UCSD-AML1 (cell line): ENCODE data around the gene EML6.
"Not testable (repeated sequence)": the region's sequence is repeated elsewhere in the genome, so short reads cannot be mapped to it uniquely, and the experiment has no call there.

Experiments used
- DNase-seq: peaks from one replicate; lab custom pipeline; 2025; ENCODE audit not compliant: unreplicated experiment; lab: John Stamatoyannopoulos, UW

Gene EML6

DNA sequence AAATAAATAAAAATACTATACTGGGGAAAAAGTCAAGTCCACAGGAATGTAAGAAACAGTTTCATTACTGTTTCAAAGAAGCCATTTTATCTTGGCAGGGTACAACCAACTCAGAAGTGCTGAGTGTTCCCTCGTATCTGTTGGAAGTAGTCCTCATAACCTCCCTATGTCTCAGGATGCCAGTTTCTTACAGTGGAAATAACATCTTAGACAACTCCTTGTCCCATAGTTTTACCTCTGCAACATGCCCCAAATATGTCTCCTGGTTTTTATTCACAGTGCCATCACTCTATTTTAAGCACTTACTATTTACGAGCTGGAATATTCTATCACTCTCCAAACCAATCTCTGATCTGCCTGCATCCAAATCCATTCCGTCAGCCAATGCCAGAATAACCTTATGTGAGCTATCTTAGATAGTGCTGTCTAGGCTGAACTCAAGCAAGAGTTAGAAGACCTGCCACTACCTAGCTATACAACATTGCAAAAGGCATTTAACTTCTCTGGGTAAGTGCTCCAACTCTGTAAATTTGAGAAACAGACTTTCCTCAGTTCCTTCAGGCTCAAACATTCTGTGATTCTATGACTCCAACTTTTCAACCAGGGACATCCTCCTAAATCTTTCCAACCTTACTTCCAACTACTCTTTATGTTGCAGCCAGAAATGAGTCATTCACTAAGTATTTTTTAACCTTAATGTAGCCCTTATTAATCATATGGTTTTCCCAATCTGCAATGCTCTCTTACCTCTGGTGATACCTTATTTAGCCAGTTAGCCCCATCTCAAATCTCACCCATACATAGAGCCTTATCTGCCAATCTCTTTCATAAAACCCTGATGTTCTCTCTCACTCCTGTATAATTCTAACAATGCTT, 260.1 kb downstream of the EML6 start:
- no peak for DNase-seq

DNA sequence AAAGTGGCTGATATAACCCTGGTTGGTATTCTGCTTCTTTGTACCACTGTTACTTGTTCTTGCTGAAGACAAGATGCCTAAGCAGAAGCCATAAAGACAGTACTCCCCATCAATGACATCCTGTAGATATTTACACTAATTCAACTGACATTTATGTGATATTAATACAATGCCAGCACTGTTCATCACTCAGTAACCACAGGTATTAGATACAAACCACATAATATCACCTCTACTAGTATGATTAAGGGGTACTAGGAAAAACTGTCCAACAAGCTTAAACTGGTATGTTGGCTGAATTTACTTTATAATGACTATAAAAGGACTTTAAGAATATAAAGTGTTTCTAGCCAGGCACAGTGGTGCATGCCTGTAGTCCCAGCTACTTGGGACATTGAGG, 261.0 kb downstream of the EML6 start:
- DNase-seq: no peak

DNA sequence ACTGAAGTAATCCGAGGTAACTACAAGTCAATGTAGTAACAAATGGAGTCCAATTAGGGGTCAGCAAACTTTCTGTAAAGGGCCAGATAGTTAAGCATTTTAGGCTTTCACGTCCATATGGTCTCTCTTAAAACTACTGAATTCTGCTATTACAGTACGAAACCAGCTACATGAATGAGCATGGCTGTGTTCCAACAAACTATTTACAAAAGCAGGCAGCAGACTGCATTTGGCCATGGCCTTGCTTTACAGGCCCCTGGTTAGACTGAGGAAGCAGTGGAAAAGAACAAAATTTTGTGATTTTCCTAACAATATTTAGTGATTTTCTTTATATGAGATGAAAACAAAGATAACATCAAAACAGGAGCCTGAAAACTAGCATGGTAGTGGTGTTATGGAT, 262.8 kb downstream of the EML6 start:
- no peak for DNase-seq

DNA sequence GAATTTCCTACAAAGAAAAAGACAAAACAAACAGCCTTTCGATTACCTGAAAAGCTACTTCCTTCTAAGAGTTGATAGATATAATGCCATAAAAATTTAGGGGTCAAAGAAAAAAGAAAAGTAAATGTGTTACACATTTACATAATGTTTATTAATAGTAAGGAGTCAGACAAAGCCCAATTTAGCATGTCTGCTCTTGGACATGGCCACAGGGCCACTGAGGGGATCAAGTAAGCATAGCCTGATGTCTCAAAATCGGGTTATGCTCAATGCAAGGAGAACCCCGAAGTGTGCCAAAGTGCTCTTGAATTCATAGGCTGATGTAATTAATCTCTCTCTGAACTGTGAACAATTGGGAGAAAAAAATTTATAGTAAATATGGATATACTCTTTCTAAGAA, 265.1 kb downstream of the EML6 start:
- no peak for DNase-seq

DNA sequence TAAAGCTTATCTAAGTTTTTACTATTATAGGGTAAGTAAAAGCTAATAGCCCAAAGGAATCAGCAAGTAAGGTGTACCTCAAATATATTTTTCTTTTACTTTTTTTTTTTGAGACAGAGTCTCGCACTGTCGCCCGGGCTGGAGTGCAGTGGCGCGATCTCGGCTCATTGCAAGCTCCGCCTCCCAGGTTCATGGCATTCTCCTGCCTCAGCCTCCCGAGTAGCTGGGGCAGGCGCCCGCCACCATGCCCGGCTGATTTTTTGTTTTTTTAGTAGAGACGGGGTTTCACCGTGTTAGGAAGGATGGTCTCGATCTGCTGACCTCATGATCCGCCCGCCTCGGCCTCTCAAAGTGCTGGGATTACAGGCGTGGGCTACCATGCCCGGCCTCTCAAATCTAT, 267.2 kb downstream of the EML6 start:
- not testable (repeated sequence) for DNase-seq

DNA sequence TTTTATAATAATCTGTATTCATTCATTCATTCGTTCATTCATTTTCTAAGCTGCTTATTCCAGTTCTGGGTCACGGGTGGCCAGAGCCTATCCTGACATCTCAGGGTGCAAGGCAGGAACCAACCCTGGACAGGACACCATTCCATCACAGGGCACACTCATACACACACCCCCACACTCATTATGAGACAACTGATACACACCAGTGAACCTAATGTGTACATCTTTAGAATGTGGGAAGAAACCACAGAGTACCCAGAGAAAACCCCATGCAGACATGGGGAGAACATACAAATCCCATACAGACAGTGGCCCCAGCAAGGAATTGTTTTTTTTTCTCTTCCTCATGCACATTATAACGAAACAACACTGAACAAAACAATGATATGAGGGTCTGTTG, 272.1 kb downstream of the EML6 start:
- DNase-seq: no peak

DNA sequence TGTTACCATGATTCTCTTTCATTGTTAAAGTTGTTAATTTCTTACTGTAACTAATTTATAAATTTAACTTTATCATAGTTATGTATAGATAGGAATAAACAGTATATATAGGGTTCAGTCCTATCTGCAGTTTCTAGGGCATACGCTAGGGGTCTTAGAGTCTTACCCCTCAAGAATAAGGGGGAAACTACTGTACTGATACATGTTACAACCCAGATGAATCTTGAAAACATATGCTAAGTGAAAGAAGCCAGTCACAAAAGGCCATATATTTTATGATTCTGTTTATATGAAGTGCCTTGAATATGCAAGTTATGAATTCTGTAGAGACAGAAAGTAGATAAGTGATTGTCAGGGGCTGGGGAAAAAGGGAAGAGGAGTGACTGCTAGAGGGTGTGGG, 274.4 kb downstream of the EML6 start:
- no peak for DNase-seq

DNA sequence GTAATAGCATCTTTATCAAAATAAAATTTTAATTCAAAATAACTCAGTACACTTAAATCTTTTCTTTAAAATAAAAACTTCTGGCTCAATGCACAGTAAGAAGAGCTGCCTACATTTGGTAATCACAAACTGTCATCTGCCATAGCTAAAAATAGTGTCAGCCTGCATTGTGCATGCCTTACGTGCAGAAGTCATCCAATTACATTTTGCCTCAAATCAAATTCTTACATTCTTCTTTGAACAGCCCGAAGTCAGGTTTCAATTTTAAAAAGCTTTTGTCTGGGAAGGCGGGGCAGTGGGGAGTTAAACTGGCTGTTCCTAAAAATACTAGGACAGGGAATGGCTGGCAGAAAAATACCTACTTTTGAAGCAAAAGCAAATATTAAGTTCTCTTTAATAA, 275.7 kb downstream of the EML6 start:
- DNase-seq: no peak

DNA sequence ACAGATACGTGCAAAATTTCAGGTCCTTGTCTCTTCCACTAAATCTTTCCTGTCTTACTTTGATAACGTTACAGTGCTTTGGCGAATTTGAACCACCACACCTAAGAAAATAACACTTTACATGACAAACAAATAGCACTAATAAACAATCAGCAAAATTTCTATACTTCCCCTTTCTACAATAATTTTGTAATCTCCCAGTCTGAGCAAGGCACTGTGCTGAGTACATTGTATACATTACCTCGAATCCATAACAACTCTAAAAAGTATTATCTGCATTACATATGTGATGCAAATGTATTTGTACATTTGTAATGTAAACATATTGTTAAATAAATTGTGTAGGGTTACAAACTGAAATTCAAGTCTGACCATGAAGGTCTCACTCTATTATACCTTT, 276.9 kb downstream of the EML6 start:
- DNase-seq: no peak

DNA sequence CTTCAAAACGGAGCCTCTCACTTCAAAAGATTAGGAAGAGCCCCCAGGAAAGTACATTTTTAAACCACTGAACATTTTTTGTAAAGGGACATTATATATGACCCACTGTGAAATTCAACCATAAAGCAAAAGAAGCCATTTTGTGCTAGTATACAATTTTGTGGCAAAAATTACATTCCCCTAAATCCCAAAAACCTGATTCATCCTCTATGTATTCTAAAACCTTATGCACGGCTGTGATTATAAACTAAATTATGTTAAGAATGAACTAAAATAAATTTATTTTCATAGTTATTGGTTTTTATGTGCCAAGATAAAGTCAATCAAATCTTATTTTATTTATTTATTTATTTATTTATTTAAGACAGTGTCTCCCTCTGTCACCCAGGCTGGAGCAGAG, 278.3 kb downstream of the EML6 start:
- no peak for DNase-seq

DNA sequence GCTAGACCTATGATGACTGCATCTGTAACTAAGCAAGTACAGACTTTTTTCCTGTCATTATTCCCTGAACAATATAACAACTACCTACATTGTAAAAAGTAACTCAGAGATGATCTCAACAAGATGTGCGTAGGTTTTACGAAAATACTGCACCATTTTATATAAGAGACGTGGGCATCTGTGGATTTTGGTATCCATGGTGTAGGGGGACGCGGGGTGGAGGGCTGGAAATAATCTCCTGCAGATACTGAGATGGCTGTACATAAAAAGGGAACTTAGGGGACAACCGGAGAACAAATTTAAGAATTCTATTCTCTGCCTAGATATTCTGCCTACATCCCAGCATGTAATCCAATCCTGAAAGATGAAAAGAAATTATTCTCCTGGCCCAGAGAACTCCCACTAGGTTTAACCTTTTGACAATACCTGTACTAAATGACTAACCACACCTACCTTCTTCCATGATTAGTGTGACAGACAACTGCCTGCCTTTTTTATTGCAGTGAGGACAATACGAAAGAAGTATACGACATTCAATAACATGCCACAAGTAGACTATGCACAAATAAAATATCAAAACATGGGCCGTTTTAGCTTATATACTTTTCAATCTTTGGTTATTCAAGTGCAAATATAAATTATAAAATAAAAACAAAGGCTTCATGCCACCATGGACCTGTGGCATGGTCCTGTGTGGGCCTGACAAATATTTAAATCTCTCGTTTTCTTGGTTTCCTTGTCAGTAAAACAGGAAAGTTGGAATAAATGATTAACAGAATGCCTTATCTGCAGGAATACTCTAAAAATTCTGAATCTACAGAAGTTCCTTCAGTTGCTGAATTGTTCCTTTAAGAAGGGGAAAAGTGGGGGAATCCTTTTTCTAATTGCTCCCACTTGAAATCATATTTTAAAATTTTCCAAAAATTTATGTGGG, 280.5 kb downstream of the EML6 start:
- no peak for DNase-seq

DNA sequence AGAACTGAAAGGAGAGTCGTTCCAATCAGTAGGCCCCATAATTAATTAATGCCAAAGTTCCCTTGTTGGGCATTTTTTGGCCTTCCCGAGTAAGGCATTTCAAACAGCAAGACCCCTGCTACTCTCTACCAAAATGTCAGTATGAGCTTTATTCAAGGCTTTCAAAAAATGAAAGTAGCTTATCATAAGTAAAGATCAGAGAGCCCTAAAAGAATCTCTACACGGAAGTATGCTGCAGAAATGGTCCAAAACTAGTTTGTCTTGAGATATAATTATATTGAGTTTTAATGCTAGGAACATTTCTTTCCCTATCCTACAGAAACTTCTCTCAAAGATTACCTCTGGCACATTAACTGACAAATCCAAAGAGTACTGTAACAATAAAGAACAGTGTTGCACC, 282.8 kb downstream of the EML6 start:
- no peak for DNase-seq

DNA sequence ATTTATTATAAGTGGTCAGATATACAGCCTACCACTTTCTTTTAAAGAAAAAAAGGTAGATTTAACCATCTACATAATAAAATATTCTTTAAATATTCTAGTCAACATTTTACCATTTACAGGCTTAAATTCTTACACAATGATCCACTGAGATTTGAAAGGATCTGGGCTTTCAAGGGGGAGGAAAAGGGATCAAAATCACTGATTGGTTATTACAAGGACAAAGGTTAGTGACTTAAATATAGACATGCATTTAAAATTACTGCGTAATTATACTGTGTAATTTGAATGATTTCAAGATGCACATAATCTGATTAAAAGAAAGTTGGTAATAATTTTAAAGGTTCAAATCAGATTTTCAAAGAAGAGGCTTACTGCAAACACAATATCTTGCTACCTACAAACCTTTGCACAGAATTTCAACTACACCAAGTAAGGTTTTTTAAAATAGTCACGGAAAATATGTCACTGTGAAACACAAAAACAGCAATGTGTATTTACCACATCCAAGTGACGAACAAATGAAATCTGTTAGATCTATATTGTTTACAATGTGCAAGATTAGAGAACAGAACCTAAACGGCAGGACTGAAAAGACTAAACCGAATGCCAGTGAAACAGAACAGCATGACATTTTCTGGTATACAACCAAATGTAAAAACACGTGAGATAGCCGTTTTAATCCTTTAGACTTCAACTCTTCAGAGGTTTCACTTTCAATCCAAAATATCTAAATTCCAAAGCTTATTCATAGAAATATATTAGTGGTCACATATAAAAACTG, 286.0 kb downstream of the EML6 start:
- no peak for DNase-seq

DNA sequence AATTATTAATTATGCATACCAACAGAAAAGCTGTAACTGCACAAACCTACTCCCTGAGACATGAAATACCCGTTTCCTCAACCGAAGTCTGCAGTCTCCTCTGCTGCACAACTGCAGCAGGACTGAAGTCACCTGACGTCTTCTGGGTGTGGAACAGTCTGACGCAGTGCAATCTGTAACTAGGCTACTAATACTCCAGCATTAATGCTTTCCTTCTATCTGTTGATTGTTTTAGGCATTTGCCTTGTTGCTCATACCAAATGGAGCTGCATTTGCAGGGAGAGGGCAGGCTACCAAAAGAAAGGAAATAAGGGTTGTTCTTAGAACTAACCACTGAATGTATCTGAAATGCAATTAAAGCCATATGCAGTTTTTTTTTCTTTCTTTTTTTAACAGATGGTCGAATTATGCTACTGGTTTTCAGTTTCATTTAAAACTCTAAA, 286.7 kb downstream of the EML6 start:
- DNase-seq: peak; percentile 13

DNA sequence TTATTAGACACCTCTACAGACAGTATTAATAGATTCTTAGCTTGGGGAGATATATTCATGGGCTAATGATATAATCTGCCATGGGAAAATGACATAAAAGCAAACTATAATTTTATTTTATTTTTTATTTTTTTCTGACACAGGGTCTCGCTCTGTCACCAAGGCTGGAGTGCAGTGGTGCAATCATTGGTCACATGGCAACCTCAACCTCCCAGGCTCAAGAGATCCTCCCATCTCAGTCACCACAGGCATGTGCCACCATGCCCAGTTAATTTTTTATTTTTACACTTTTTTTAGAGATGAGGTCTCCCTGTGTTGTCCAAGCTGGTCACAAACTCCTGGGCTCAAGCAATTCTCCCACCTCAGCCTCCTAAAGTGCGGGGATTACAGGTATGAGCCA, 287.5 kb downstream of the EML6 start:
- DNase-seq: no peak

DNA sequence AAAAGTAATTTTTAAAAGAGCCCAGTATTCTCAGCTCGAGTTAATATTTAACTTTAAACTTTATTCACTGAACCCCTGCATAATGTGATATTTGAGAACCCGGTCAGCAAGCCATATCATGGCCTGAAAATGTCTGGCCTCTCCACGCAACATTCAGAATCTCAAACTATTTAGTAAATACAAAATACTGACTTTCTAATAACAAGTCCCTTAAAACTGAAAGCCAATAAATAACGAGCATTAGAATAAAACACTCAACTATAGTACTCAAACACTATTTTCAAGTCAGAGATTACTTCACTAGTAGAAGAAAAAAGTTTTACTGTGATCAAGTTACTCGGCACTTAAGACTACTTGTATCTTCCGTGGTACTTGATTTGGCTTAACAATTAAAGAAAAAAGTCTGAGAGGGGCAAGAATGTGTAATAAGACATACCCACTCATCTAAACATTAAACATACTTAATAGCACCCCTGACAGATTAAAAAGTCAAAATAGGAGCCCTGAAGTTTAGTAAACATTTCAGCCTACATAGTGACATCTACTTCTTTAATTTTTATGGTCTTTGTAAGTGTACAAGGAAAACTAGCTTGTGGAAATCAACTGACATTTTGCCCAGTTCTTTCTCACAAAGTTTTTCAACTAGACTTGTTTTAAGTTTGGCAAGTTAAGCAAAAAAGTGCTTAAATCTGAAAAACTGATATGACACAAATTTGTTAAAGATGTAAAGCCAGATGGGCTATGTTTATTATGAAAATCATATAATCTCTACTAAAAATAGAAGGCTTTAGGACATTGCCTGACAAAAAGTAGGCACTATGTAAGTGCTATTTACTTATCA, 288.6 kb downstream of the EML6 start:
- no peak for DNase-seq

DNA sequence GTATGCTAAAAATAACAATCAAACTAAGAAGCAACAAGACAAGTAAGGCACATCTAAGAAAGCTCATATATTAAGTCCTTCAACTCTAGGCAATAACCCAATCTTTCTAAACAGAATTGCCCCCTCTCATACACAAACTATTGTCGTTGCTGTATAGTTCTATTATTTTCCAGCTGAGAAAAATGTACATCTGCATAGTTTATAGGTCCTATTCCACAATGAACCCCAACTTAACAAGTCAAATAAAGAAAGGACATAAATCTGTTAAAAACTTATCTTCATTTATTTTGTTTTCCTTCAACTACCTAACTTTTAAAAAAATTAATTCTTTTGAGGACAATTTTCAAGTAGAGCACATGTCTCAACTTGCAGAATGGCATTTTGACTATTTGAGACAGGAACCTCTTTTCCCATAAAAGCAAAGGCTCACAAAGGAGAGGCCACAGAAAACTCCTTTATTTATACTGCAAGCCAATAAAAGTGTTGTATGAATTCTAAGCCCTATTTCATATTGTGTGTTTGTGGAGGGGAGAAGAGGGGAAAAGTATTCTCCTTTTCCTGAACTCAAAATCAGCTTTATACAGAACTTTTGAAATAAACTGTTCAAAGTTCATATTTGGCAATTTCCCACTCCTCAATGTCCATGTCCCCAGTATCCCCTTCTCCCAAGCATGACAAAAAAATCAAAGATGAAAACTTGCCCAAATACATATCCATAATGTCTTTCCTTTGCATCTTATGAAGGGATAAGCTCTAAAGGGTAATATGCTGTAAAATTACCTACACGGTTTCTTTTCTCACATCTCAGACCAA, 289.4 kb downstream of the EML6 start:
- DNase-seq: no peak

DNA sequence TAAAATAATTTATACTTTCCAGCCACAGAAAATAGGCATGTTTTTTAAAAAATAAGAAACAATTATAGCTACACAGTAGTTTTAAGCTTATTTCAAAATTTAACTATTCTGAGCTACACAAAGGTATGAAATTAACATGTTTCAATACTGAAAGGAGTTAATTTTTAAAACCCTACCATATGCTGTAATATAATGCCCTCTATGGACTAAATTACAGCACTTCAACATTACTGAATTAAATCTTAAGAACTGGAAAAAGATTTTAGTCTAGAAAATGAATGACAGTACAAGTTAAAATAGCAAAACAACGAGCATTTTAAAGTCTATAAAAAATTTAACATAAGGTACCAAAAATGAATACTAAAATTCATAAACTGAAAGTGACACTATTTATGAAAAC, 290.5 kb downstream of the EML6 start:
- no peak for DNase-seq
